HepG2 (cell line): ENCODE data around the gene FBF1. TPM values are rescaled to one million over a fixed set of nuclear protein-coding genes. Genes with fewer than 3 reads are reported as not detected.

Experiments
- ATAD3A ChIP-seq: sonication (generic); formaldehyde crosslinking; IDR thresholded peaks from 2 replicates; pipeline ENCODE4 v1.4.0; 2020; ENCODE audit warnings: missing genetic modification reagents
- ATF2 ChIP-seq: sonication (generic); formaldehyde crosslinking; IDR thresholded peaks from 2 replicates; pipeline ENCODE4 v1.4.0; 2020; ENCODE audit warnings: missing genetic modification reagents
- BRCA1 ChIP-seq: sonication (generic); formaldehyde crosslinking; IDR thresholded peaks from 2 replicates; pipeline ENCODE4 v1.4.0; 2020; ENCODE audit warnings: missing genetic modification reagents
- FOXO4 ChIP-seq: sonication (generic); formaldehyde crosslinking; conservative IDR thresholded peaks from 2 replicates; pipeline ENCODE4 v1.8.1; 2023; ENCODE audit warnings: missing genetic modification reagents
- IKZF1 ChIP-seq: fragments of 450-650 bp; IDR thresholded peaks from 2 replicates; pipeline ENCODE4 v1.7.1; 2016
- KDM4B ChIP-seq: sonication (generic); formaldehyde crosslinking; IDR thresholded peaks from 2 replicates; pipeline ENCODE4 v1.4.0; 2020; ENCODE audit warnings: missing genetic modification reagents
- KLF13 ChIP-seq: sonication (generic); formaldehyde crosslinking; IDR thresholded peaks from 2 replicates; pipeline ENCODE4 v1.4.0; 2020; ENCODE audit warnings: mild to moderate bottlenecking, missing genetic modification reagents
- KLF16 ChIP-seq, 2 experiments: sonication (generic) in 1 of 2; formaldehyde crosslinking in 1 of 2; IDR thresholded peaks; 2 replicates each; pipeline versions ENCODE4 v1.6.1 to v1.8.0; 2016 to 2023; ENCODE audit warnings: missing genetic modification reagents in 2 of 2, missing compliant biosample characterization in 1 of 2
- MYNN ChIP-seq: sonication (generic); formaldehyde crosslinking; IDR thresholded peaks from 2 replicates; pipeline ENCODE4 v1.4.0; 2020; ENCODE audit warnings: mild to moderate bottlenecking, low read depth, missing genetic modification reagents
- NFAT5 ChIP-seq: sonication (generic); formaldehyde crosslinking; IDR thresholded peaks from 2 replicates; pipeline ENCODE4 v1.4.0; 2020; ENCODE audit warnings: missing genetic modification reagents
- NFIC ChIP-seq: IDR thresholded peaks from 2 replicates; pipeline ENCODE4 v1.6.1; 2012; ENCODE audit warnings: mild to moderate bottlenecking, low read length, inconsistent platforms
- NR2F2 ChIP-seq: IDR thresholded peaks from 2 replicates; pipeline ENCODE4 v1.6.1; 2012; ENCODE audit warnings: low read depth, inconsistent platforms, borderline replicate concordance
- PBX2 ChIP-seq: IDR thresholded peaks from 2 replicates; pipeline ENCODE4 v1.6.1; 2016; ENCODE audit warnings: control low read depth
- SAP130 ChIP-seq: IDR thresholded peaks from 2 replicates; pipeline ENCODE4 v1.6.1; 2016; ENCODE audit warnings: low read depth
- SATB2 ChIP-seq: sonication (generic); formaldehyde crosslinking; IDR thresholded peaks from 2 replicates; pipeline ENCODE4 v1.5.0; 2020; ENCODE audit warnings: missing genetic modification reagents
- SIN3A ChIP-seq: IDR thresholded peaks from 2 replicates; pipeline ENCODE4 v1.6.1; 2011; ENCODE audit warnings: low read depth, mild to moderate bottlenecking, control low read depth, low read length, borderline replicate concordance
- SPEN ChIP-seq: sonication (generic); formaldehyde crosslinking; IDR thresholded peaks from 2 replicates; pipeline ENCODE4 v1.5.1; 2020; ENCODE audit warnings: low read depth, mild to moderate bottlenecking, missing genetic modification reagents
- SRF ChIP-seq: IDR thresholded peaks from 2 replicates; pipeline ENCODE4 v1.6.1; 2011; ENCODE audit warnings: mild to moderate bottlenecking, low read depth, low read length, moderate library complexity
- ZFX ChIP-seq: sonication (generic); formaldehyde crosslinking; IDR thresholded peaks from 2 replicates; pipeline ENCODE4 v1.4.0; 2020; ENCODE audit warnings: mild to moderate bottlenecking, low read depth, missing genetic modification reagents, moderate library complexity
- ZNF101 ChIP-seq: sonication (generic); formaldehyde crosslinking; IDR thresholded peaks from 2 replicates; pipeline ENCODE4 v1.4.0; 2020; ENCODE audit warnings: mild to moderate bottlenecking, low read depth, missing genetic modification reagents, borderline replicate concordance
- ZNF282 ChIP-seq: fragments of 450-650 bp; IDR thresholded peaks from 2 replicates; pipeline ENCODE4 v1.6.1; 2018; ENCODE audit not compliant: partially characterized antibody
- ZNF552 ChIP-seq: sonication (generic); formaldehyde crosslinking; IDR thresholded peaks from 2 replicates; pipeline ENCODE4 v1.9.0; 2022; ENCODE audit warnings: missing genetic modification reagents, mild to moderate bottlenecking, borderline replicate concordance
- ZNF720 ChIP-seq: sonication (generic); formaldehyde crosslinking; IDR thresholded peaks from 2 replicates; pipeline ENCODE4 v1.4.0; 2020; ENCODE audit warnings: missing genetic modification reagents
- ZNF841 ChIP-seq: sonication (generic); formaldehyde crosslinking; IDR thresholded peaks from 2 replicates; pipeline ENCODE4 v1.8.1; 2023; ENCODE audit warnings: missing genetic modification reagents, borderline replicate concordance
- polyA plus RNA-seq, 8 experiments: library from polyadenylated mRNA; depleted of rRNA in 3 of 8; stranded (reverse) in 7 of 8; unstranded in 1 of 8; fragments of >200 nt; fragmentation: Illumina TruSeq in 4 of 8; extraction: Trizol in 4 of 8; gene quantifications; 2 replicates each; pipeline versions ENCODE4 v1.2.1 to v1.2.3, GENCODE V29; 2011 to 2016; ENCODE audit warnings: low read depth in 4 of 8, missing spikeins in 1 of 8, mixed read lengths in 1 of 8; ENCODE audit not compliant: insufficient read depth in 1 of 8
- total RNA-seq, 5 experiments: library from RNA; depleted of rRNA; stranded (reverse); fragments of >200 nt; fragmentation: Illumina TruSeq; extraction: Trizol; gene quantifications; 2 replicates each; pipeline ENCODE4 v1.2.3, GENCODE V29; 2016; ENCODE audit warnings: low read depth in 1 of 5

The FBF1 gene
- total and polyA plus RNA-seq, 2 of the 13 experiments (the other 11 are each of a cell fraction or from before 2014, with no cell fraction given) = 2.4 to 8.1 TPM

- TF ChIP-seq NFAT5 (CRISPR knock-in tag) (no peak), MYNN (CRISPR knock-in tag) (no peak; the same call in 1 of the 2 replicates), KLF16 (CRISPR knock-in tag; IDR thresholded peaks at IDR 0.05) (peak in 1 of 2 experiments; percentile 93; a peak in 1 of 4 replicates), SPEN (CRISPR knock-in tag) (no peak; the same call in 1 of the 2 replicates), ZNF720 (CRISPR knock-in tag) (no peak), SIN3A (peak; percentile 24; the same call in 1 of the 2 replicates), SAP130 (CRISPR knock-in tag) (peak; percentile 8), KLF13 (CRISPR knock-in tag) (no peak; the same call in 1 of the 2 replicates), KDM4B (CRISPR knock-in tag) (no peak), ZNF552 (CRISPR knock-in tag) (no peak), ATAD3A (CRISPR knock-in tag) (no peak), ZFX (CRISPR knock-in tag) (peak; percentile 89), SRF (no peak), SATB2 (CRISPR knock-in tag) (peak; percentile 48; the same call in 1 of the 2 replicates), ZNF841 (CRISPR knock-in tag) (peak; percentile 83; the same call in 1 of the 2 replicates), ZNF101 (CRISPR knock-in tag) (peak; percentile 93; the same call in 1 of the 2 replicates), FOXO4 (CRISPR knock-in tag) (no peak; the same call in 1 of the 2 replicates), IKZF1 (no peak), PBX2 (CRISPR knock-in tag) (no peak), BRCA1 (CRISPR knock-in tag) (peak; percentile 74; the same call in 1 of the 2 replicates), ATF2 (CRISPR knock-in tag) (no peak), ZNF282 (no peak), NR2F2 (no peak), NFIC (no peak)
These were observed 63.1 kb downstream of the FBF1 start (continued) for GRCh38 chr17:75877752-75878173.
